Heart left ventricle (tissue), 16 donors: ENCODE results near the gene OR8S1. TPM values are rescaled to one million over a fixed set of nuclear protein-coding genes. Genes with fewer than 3 reads are reported as not detected.

Experiments
- ATAC-seq, 4 donors: fragments of 200-7000 bp; cut with Tn5 transposase; one replicate each; pipeline ENCODE4 v1.9.1; 2020 to 2022; ENCODE audit warnings: moderate library complexity in 4 of 4, mild to moderate bottlenecking in 3 of 4, moderate number of reproducible peaks in 1 of 4
- DNase-seq, 5 donors: peaks; one replicate each; pipeline ENCODE4 v3.0.0-alpha.2; 2020
- H3K27ac ChIP-seq, 12 donors: fragments of 200-600 bp; sonication (generic) in 4 of 12; one replicate each; pipeline versions ENCODE4 v1.5.0 to v1.8.0; 2016 to 2022; ENCODE audit warnings: mild to moderate bottlenecking in 2 of 12
- H3K27me3 ChIP-seq, 9 donors: fragments of 200-600 bp; sonication (generic) in 2 of 9; one replicate each; pipeline versions ENCODE4 v1.5.1 to v1.8.0; 2016 to 2022; ENCODE audit warnings: mild to moderate bottlenecking in 3 of 9
- H3K36me3 ChIP-seq, 9 donors: fragments of 200-600 bp; sonication (generic) in 2 of 9; one replicate each; pipeline versions ENCODE4 v1.5.0 to v1.8.0; 2018 to 2022; ENCODE audit warnings: mild to moderate bottlenecking in 2 of 9
- H3K4me1 ChIP-seq, 12 donors: fragments of 200-600 bp; sonication (generic) in 4 of 12; one replicate each; pipeline versions ENCODE4 v1.5.0 to v1.8.0; 2016 to 2022; ENCODE audit warnings: mild to moderate bottlenecking in 3 of 12
- H3K4me3 ChIP-seq, 12 donors: fragments of 200-600 bp; sonication (generic) in 4 of 12; one replicate each; pipeline versions ENCODE4 v1.5.0 to v1.8.0; 2017 to 2022; ENCODE audit warnings: mild to moderate bottlenecking in 9 of 12, moderate library complexity in 4 of 12
- H3K9me3 ChIP-seq, 12 donors: fragments of 200-600 bp; sonication (generic) in 4 of 12; one replicate each; pipeline versions ENCODE4 v1.5.0 to v1.8.0; 2016 to 2022; ENCODE audit warnings: mild to moderate bottlenecking in 1 of 12
- CTCF ChIP-seq, 12 donors: fragments of 200-600 bp; sonication (generic) in 4 of 12; IDR thresholded peaks; one replicate each; pipeline versions ENCODE4 v1.5.0 to v1.8.0; 2018 to 2022; ENCODE audit warnings: antibody characterized with exemption in 12 of 12, mild to moderate bottlenecking in 5 of 12
- POLR2A ChIP-seq, 2 donors: fragments of 450-650 bp; IDR thresholded peaks; one replicate each; pipeline ENCODE4 v1.6.1; 2017; ENCODE audit warnings: antibody characterized with exemption in 2 of 2, mild to moderate bottlenecking in 2 of 2, moderate library complexity in 2 of 2
- WGBS, 4 donors: extraction: QIAGEN DNeasy Blood & Tissue Kit in 2 of 4; methylation state at CpG; one replicate each; pipeline versions ENCODE4 v1.1.5 to v1.1.7; 2013 to 2018; 5-methylcytosine and 5-hydroxymethylcytosine counted together
- intact Hi-C, 10 donors: fragments of 100-400 bp; cut with DNase I; formaldehyde crosslinking; loops; one replicate each; pipeline versions ENCODE4 v1.11.1 to v1.14.2; 2022
- polyA plus RNA-seq, 2 donors: library from polyadenylated mRNA; stranded (reverse); fragments of 200-250 nt; gene quantifications; one replicate each; pipeline ENCODE4 v1.2.3, GENCODE V29; 2013
- total RNA-seq, 9 donors: library from RNA; depleted of rRNA in 2 of 9; stranded (reverse); fragments of >200 nt in 2 of 9; fragmentation: NEBNext Ultra II Directional in 3 of 9; extraction: Animal tissue kit (Norgen Biotek cat#: 25700) in 3 of 9; gene quantifications; one replicate each; pipeline versions ENCODE4 v1.1.0 to v1.2.4, GENCODE V29; 2016 to 2023
- donor health status: ischemic (EF 13 %, LVEDD 7.1; RV severe dilation, severe dysfunction).
- donor health status: healthy with polysubstance abuse.
- donor health status: DM: no; HTN: yes; CAD: no.
- donor health status: DM: no; HTN: no; CAD: no.
- donor health status: ischemic (EF 25% LVEDD 6.9; RV normal size, moderate dysfunction).
- donor health status: ischemic (EF 25% LVEDD 5.7; RV mildly dilated, moderate dysfunction).
- donor health status: healthy.
- donor health status: DM: yes; HTN: yes; CAD: no.
- donor health status: ischemic (EF 35%, LVEDD 5.7; RV mildly dilated, moderate dysfunction).
- donor health status: nonischemic (EF 11% LVEDD 7.7; RV severe dilation, severe dysfunction).
- donor health status: DM: yes; HTN: yes; CAD: no.
- donor health status: PGD.
- donor health status: ischemic (EF 29% LVEDD 5.4; RV normal size, mild dysfunction).
- donor health status: nonischemic (EF 23%, LVEDD 6.1; RV moderate dilation, normal function).

Gene OR8S1
- total and polyA plus RNA-seq, 11 donors, result not detected

GRCh38 chr12:48557919-48558318 is 32.5 kb downstream of the OR8S1 start:
- no peaks in the 10 kb centered on the region for H3K4me1 ChIP-seq
- TF ChIP-seq CTCF (IDR thresholded peaks at IDR 0.05) (no peak), POLR2A (IDR thresholded peaks at IDR 0.05) (no peak)
- 80 to 92% (median 86%) methylated on average over 4 of the region's 4 CpGs for WGBS, 4 donors
- intact Hi-C loops, result no loop called here
- no peaks in the 10 kb centered on the region for H3K36me3 ChIP-seq
- ATAC-seq, result no peak
- H3K27ac ChIP-seq, result no peak overlapping the region
- H3K27me3 ChIP-seq, result peaks cover 0 to 16% (median 3%) of the 10 kb centered on the region in 9 donors
- no peak overlapping the region for H3K4me3 ChIP-seq
- H3K9me3 ChIP-seq, result no peaks in the 10 kb centered on the region
- DNase-seq, result no peak

- ATAC-seq (no peak), DNase-seq (no peak)
- H3K36me3 ChIP-seq, result no peaks in the 10 kb centered on the region
- TF ChIP-seq CTCF (IDR thresholded peaks at IDR 0.05) (no peak), POLR2A (IDR thresholded peaks at IDR 0.05) (no peak)
- WGBS, 4 donors, result 81 to 89% (median 83%) methylated on average over 4 of the region's 4 CpGs
- H3K9me3 ChIP-seq, result no peaks in the 10 kb centered on the region
- H3K4me1 ChIP-seq, result no peaks in the 10 kb centered on the region
- H3K27me3 ChIP-seq, result peaks cover 0 to 26% (median 0%) of the 10 kb centered on the region in 9 donors
- no peak overlapping the region for H3K4me3 ChIP-seq
- intact Hi-C loops, result no loop called here
- no peak overlapping the region for H3K27ac ChIP-seq
Measured at GRCh38 chr12:48567731-48568130, 42.3 kb downstream of the OR8S1 start.

DNA sequence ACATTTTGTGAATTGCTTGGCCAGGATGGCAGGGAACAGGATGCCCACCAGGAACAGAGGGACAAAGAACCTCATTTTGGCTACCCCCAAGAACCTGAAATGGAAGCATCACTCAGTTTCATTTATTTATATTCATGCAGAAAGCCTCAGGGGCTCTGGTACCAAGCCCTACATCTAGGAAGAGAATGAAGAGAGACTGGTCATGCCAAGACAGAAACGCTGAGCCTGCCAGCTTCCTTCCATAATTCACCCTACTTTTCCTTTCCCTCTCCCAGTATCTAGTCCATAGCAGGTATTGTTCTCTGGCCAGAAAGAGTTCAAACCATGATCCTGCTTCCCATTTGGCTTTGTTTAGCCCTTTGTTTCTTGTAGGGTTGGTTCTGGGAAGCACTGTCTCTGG is 44.5 kb downstream of the OR8S1 start, which contains the start of gene LALBA:
Gene LALBA, minus strand, starts transcription at position 101 of the 400 bp plus-strand sequence. Its CDS starts 26 bp downstream, at position 75.
- intact Hi-C loops, result no loop called here
- WGBS, 4 donors, result 53 to 74% (median 68%) methylated on average over 1 of the region's 1 CpG
- no peak within 1 kb of the TSS for H3K27ac ChIP-seq
- TF ChIP-seq POLR2A (IDR thresholded peaks at IDR 0.05) (no peak), CTCF (IDR thresholded peaks at IDR 0.05) (no peak)
- H3K4me1 ChIP-seq, result no peaks in the 10 kb centered on the region
- H3K36me3 ChIP-seq, result no peaks in the 10 kb centered on the region
- DNase-seq (no peak), ATAC-seq (no peak)
- peaks cover 0 to 26% (median 0%) of the 10 kb centered on the region in 9 donors for H3K27me3 ChIP-seq
- no peak within 1 kb of the TSS for H3K4me3 ChIP-seq
- H3K9me3 ChIP-seq, result no peaks in the 10 kb centered on the region

DNA sequence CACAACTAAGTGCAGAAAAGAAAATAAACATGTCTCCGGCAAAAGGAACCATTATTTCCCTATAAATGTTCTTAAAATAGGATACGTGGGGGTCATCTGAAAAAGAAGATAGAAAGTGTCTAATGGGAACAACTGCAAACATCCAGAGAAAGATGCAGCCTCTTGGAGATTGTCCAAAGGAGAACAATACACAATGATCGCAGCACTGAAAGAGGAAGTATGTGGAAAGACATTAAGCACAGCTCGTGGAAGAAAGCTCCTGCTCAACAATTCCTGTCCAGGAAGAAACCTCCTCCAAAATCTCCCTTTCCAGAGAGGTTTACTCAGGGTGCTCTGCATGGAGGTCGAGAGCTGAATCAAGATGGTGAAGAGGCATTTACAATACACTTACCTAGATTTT is 46.9 kb downstream of the OR8S1 start:
- intact Hi-C loops, result no loop called here
- WGBS, 4 donors, result 31 to 45% (median 33%) methylated on average over 5 of the region's 5 CpGs
- no peak for TF ChIP-seq CTCF (IDR thresholded peaks at IDR 0.05)
- no peak for TF ChIP-seq POLR2A (IDR thresholded peaks at IDR 0.05)

More for the DNA sequence above, 46.9 kb downstream of the OR8S1 start:
- Histone ChIP-seq H3K4me3 (no peak overlapping the region), H3K36me3 (no peaks in the 10 kb centered on the region), H3K27me3 (peaks cover 0 to 15% (median 0%) of the 10 kb centered on the region in 9 donors), H3K4me1 (no peaks in the 10 kb centered on the region), H3K27ac (no peak overlapping the region), H3K9me3 (no peaks in the 10 kb centered on the region)
- DNase-seq, result no peak
- no peak for ATAC-seq

Other genes with a start within 250 kb of the OR8S1 start
- 10 to 100 TPM; 12.6 to 21.1 (median 15.5) TPM for gene ZNF641, start 174.7 kb upstream of the OR8S1 start, total RNA-seq
- gene ZNF641, start 174.7 kb upstream of the OR8S1 start, polyA plus RNA-seq, result 1 to 10 TPM; 6.9 to 8.0 TPM
- not detected for gene ANP32D, start 53.1 kb upstream of the OR8S1 start, total RNA-seq
- gene ANP32D, start 53.1 kb upstream of the OR8S1 start, polyA plus RNA-seq, result not detected
- gene C12orf54, start 43.1 kb upstream of the OR8S1 start, total RNA-seq, result not detected
- gene C12orf54, start 43.1 kb upstream of the OR8S1 start, polyA plus RNA-seq, result not detected
- gene LALBA, start 44.4 kb downstream of the OR8S1 start, total RNA-seq, result not detected
- not detected for gene LALBA, start 44.4 kb downstream of the OR8S1 start, polyA plus RNA-seq
- gene KANSL2, start 156.6 kb downstream of the OR8S1 start, total RNA-seq, result 10 to 100 TPM; 20.1 to 34.4 (median 24.0) TPM
- gene KANSL2, start 156.6 kb downstream of the OR8S1 start, polyA plus RNA-seq, result 10 to 100 TPM; 22.1 to 35.6 TPM
- 10 to 100 TPM; 11.0 to 29.7 (median 18.1) TPM for gene CCNT1, start 191.1 kb downstream of the OR8S1 start, total RNA-seq
- 1 to 10 TPM; 2.4 to 5.4 TPM for gene CCNT1, start 191.1 kb downstream of the OR8S1 start, polyA plus RNA-seq